ENCODE results near the gene AGAP2.

The AGAP2 gene

DNA sequence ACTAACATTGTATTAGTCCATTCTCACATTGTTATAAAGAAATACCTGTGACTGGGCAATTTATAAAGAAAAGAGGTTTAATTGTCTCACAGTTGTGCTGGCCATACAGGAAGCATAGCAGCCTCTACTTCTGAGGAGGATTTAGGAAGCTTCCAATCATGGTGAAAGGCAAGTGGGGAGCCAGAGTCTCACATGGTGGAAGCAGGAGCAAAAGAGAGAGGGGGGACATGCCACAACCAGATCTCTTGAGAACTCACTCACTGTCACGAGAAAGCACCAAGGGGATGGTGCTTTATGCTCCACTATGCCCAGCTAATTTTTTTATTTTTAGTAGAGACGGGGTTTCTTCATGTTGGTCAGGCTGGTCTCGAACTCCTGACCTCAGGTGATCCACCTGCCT, 31.3 kb downstream of the AGAP2 start:
- no peak overlapping the region for H3K27ac ChIP-seq (ENCODE audit: low read depth, low read length, severe bottlenecking)
- 95 to 97% methylated on average over 3 of the region's 3 CpGs for WGBS, 2 experiments (ENCODE audit: insufficient coverage in 2 of 2)
- H3K36me3 ChIP-seq (ENCODE audit: control insufficient read depth, insufficient read depth, low read length) = peaks cover 31% of the 10 kb centered on the region
- peaks cover 11% of the 10 kb centered on the region for H3K9me3 ChIP-seq (ENCODE audit: control insufficient read depth, low read length)
- H3K4me1 ChIP-seq (ENCODE audit: control insufficient read depth, insufficient read depth, low read length, poor library complexity, severe bottlenecking) = no peaks in the 10 kb centered on the region
- no peak overlapping the region for H3K4me3 ChIP-seq (ENCODE audit: extremely low read depth, insufficient read depth, low read length, poor library complexity, severe bottlenecking)

DNA sequence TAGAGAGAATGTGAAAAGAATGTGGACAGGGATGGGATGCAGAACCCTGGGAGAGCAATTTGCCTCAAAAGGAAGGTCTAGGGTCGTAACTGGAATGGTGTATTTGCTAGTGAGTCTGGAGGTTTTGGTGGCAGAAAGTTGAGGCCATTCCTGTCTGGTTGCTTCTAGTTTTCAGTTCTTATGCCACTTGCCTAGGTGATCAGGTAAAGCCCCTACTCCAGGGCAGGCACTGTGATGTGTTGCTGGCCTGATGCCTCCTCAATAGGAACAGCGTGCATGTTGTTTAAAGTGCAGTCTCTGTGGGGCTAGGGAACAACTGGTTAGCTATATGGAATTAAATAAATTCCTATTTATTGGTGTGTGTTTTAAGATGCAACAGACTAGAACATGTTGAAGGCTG, 38.2 kb downstream of the AGAP2 start:
- Histone ChIP-seq H3K4me3 (ENCODE audit: extremely low read depth, insufficient read depth, low read length, poor library complexity, severe bottlenecking) (no peak overlapping the region), H3K9me3 (ENCODE audit: control insufficient read depth, low read length) (peaks cover 11% of the 10 kb centered on the region), H3K27ac (ENCODE audit: low read depth, low read length, severe bottlenecking) (no peak overlapping the region), H3K4me1 (ENCODE audit: control insufficient read depth, insufficient read depth, low read length, poor library complexity, severe bottlenecking) (no peaks in the 10 kb centered on the region), H3K36me3 (ENCODE audit: control insufficient read depth, insufficient read depth, low read length) (peaks cover 38% of the 10 kb centered on the region)
- 90 to 100% methylated on average over 1 to 2 of the region's 2 CpGs for WGBS, 2 experiments (ENCODE audit: insufficient coverage in 2 of 2)

DNA sequence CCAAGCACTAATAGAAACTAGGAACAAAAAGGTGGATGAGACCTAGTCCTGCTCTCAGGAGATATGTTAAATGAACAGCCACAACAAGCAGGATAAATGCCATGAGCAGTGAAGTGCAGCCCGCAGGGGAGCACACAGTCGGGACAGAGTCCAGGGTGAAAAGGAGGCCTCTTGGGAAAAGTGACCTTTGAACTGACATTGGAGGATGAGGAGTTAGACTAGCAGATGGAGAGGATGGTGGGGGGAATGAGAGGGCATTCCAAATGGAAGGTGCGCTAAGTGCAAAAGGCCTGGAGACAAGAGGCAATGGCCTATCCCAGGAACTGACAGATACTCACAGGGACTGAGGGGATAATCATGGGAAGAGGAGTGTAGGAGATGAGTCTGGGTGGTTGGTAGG, 40.1 kb downstream of the AGAP2 start:
- H3K4me1 ChIP-seq (ENCODE audit: control insufficient read depth, insufficient read depth, low read length, poor library complexity, severe bottlenecking) = no peaks in the 10 kb centered on the region
- H3K27ac ChIP-seq (ENCODE audit: low read depth, low read length, severe bottlenecking) = no peak overlapping the region
- H3K36me3 ChIP-seq (ENCODE audit: control insufficient read depth, insufficient read depth, low read length) = peaks cover 28% of the 10 kb centered on the region
- peaks cover 2% of the 10 kb centered on the region for H3K9me3 ChIP-seq (ENCODE audit: control insufficient read depth, low read length)
- no peak overlapping the region for H3K4me3 ChIP-seq (ENCODE audit: extremely low read depth, insufficient read depth, low read length, poor library complexity, severe bottlenecking)
- WGBS, 2 experiments (ENCODE audit: insufficient coverage in 2 of 2) = 96 to 98% methylated on average over 3 of the region's 3 CpGs

- Histone ChIP-seq H3K36me3 (ENCODE audit: control insufficient read depth, insufficient read depth, low read length) (peaks cover 22% of the 10 kb centered on the region), H3K4me3 (ENCODE audit: extremely low read depth, insufficient read depth, low read length, poor library complexity, severe bottlenecking) (no peak overlapping the region)
- WGBS, 2 experiments (ENCODE audit: insufficient coverage in 2 of 2) = 88 to 100% methylated on average over 1 of the region's 1 CpG
Observed at GRCh38 chr12:57697076-57697475, 41.5 kb downstream of the AGAP2 start.

DNA sequence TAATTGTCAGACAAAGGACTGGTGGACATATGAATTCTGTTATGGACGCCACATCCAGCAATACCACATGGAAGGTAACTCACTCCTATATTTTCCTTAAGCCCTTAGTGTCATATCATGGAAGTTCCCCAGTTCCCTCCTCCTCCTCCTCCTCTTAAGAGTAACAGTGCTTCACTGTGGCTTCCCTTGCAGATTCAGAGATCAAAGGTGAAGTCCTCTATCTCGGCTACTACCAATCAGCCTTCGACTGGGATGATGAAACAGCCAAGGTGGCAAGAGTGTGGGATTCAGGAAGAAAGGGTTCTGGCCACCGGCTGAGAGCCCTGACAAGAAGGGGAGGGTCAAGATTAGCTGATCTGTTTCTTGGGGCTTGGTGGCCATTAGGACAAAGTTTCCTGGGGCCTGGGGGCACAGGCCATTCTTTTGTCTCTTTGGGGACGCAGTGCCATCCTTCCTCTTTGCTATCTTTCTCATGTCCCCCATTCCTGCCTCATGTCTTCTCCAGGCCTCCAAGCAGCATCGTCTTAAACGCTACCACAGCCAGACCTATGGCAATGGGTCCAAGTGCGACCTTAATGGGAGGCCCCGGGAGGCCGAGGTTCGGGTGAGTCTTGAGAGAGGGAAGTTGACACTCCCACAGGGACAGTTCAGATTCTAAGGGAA, 42.6 kb downstream of the AGAP2 start:
- WGBS, 2 experiments (ENCODE audit: insufficient coverage in 2 of 2) = 97 to 99% methylated on average over 9 to 10 of the region's 11 CpGs

More at GRCh38 chr12:57697076-57697475, 41.5 kb downstream of the AGAP2 start:
- H3K27ac ChIP-seq (ENCODE audit: low read depth, low read length, severe bottlenecking) = no peak overlapping the region
- H3K9me3 ChIP-seq (ENCODE audit: control insufficient read depth, low read length) = no peaks in the 10 kb centered on the region
- no peaks in the 10 kb centered on the region for H3K4me1 ChIP-seq (ENCODE audit: control insufficient read depth, insufficient read depth, low read length, poor library complexity, severe bottlenecking)

DNA sequence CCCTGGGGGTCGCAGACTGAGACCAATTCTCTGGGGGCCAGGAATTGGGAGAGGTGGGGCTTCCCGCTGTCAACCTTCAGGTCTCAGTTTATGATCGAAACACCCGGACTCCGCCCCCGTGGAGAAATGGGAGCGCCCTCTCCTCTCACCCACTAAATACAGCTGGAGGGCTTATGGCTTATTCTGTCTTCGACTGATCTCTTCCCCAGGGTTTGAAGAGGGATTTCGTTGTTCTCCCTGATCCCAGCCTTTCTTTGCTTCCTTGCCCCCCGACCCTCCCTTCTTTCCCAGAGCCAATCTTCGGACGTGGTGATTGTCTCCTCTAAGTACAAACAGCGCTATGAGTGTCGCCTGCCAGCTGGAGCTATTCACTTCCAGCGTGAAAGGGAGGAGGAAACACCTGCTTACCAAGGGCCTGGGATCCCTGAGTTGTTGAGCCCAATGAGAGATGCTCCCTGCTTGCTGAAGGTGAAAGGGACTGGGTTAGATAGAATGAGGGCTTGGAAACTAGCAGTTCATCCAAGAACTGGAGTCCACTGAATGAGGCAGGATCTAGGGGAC, 44.0 kb downstream of the AGAP2 start:
- WGBS, 2 experiments (ENCODE audit: insufficient coverage in 2 of 2) = 6 to 7% methylated on average over 3 to 11 of the region's 15 CpGs
- Histone ChIP-seq H3K9me3 (ENCODE audit: control insufficient read depth, low read length) (peaks cover 5% of the 10 kb centered on the region), H3K4me3 (ENCODE audit: extremely low read depth, insufficient read depth, low read length, poor library complexity, severe bottlenecking) (peak overlapping the region; percentile 85), H3K36me3 (ENCODE audit: control insufficient read depth, insufficient read depth, low read length) (peaks cover 22% of the 10 kb centered on the region), H3K27ac (ENCODE audit: low read depth, low read length, severe bottlenecking) (peak overlapping the region; percentile 79), H3K4me1 (ENCODE audit: control insufficient read depth, insufficient read depth, low read length, poor library complexity, severe bottlenecking) (no peaks in the 10 kb centered on the region)

More for the DNA sequence above, 42.6 kb downstream of the AGAP2 start:
- Histone ChIP-seq H3K4me1 (ENCODE audit: control insufficient read depth, insufficient read depth, low read length, poor library complexity, severe bottlenecking) (no peaks in the 10 kb centered on the region), H3K9me3 (ENCODE audit: control insufficient read depth, low read length) (peaks cover 5% of the 10 kb centered on the region), H3K27ac (ENCODE audit: low read depth, low read length, severe bottlenecking) (no peak overlapping the region), H3K36me3 (ENCODE audit: control insufficient read depth, insufficient read depth, low read length) (peaks cover 22% of the 10 kb centered on the region), H3K4me3 (ENCODE audit: extremely low read depth, insufficient read depth, low read length, poor library complexity, severe bottlenecking) (no peak overlapping the region)

DNA sequence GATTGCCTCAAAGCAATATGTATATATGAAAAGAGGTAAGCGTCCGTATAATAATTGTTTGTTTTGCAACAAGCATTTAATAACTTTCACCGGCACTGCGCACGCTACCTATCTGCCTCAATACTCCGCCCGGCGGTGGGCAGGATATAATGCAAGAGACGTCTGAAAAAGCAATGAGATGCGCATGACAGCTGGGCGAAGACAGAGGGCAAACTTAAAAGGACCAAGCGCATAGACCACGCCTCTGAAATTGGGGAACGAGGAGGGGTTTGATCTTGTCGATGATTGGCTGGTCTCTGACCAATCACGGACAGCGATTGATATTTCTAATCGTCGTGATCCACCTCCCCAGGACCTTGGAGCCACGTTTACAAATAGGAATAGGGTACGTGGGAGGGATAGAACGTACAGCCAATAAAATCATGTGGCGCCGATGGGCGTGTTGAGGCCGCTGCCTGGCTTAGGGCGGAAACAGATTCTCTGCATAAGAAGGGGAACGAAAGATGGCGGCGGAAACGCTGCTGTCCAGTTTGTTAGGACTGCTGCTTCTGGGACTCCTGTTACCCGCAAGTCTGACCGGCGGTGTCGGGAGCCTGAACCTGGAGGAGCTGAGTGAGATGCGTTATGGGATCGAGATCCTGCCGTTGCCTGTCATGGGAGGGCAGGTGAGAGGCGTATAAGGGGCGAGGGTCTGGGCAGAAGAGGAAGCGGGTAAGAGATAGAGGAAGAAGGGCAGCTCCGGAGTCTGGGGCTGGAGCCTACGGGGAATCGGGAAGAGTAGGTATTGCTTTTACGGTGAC, 44.7 kb downstream of the AGAP2 start, which contains the start of gene OS9:
Gene OS9 (plus strand): TSS at position 474 of the 800 bp plus-strand sequence. CDS start 30 bp downstream, at position 504.
- Histone ChIP-seq H3K36me3 (ENCODE audit: control insufficient read depth, insufficient read depth, low read length) (peaks cover 22% of the 10 kb centered on the region), H3K9me3 (ENCODE audit: control insufficient read depth, low read length) (peaks cover 5% of the 10 kb centered on the region), H3K27ac (ENCODE audit: low read depth, low read length, severe bottlenecking) (peak within 1 kb of the TSS; percentile 79), H3K4me1 (ENCODE audit: control insufficient read depth, insufficient read depth, low read length, poor library complexity, severe bottlenecking) (no peaks in the 10 kb centered on the region), H3K4me3 (ENCODE audit: extremely low read depth, insufficient read depth, low read length, poor library complexity, severe bottlenecking) (peak within 1 kb of the TSS; percentile 85)
- WGBS, 2 experiments (ENCODE audit: insufficient coverage in 2 of 2) = 0% methylated on average over 32 to 34 of the region's 45 CpGs

DNA sequence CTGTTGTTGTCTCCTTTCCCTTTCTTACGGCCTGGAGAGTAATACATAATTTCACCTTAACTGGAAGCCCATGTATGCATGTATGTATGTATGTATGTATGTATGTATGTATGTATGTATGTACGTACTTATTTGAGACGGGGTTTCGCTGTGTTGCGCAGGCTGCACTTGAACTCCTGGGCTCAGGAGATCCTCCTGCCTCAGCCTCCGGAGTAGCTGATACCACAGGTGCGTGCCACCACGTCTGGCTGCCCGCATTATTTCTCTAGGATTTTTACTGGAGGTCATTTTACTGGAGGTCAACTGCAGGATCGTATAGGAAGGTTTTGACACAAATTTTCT, 45.3 kb downstream of the AGAP2 start:
- Histone ChIP-seq H3K9me3 (ENCODE audit: control insufficient read depth, low read length) (peaks cover 5% of the 10 kb centered on the region), H3K4me3 (ENCODE audit: extremely low read depth, insufficient read depth, low read length, poor library complexity, severe bottlenecking) (peak overlapping the region; percentile 85), H3K4me1 (ENCODE audit: control insufficient read depth, insufficient read depth, low read length, poor library complexity, severe bottlenecking) (no peaks in the 10 kb centered on the region), H3K27ac (ENCODE audit: low read depth, low read length, severe bottlenecking) (no peak overlapping the region), H3K36me3 (ENCODE audit: control insufficient read depth, insufficient read depth, low read length) (peaks cover 18% of the 10 kb centered on the region)
- WGBS, 2 experiments (ENCODE audit: insufficient coverage in 2 of 2) = 61 to 69% methylated on average over 5 to 8 of the region's 10 CpGs

DNA sequence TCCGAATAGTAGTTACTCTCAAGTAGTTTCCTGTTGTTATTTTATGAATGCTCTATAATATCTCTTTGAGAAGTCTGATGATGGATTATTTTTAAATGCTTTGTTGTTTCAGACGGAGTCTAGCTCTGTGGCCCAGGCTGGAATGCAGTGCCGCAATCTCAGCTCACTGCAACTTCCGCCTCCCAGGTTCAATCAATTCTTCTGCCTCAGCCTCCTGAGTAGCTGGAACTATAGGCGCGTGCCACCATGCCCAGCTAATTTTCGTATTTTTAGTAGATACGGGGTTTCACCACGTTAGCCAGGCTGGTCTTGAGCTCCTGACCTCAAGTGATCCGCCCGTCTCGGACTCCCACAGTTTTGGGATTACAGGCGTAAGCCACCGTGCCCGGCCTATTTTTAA, 46.0 kb downstream of the AGAP2 start:
- WGBS, 2 experiments (ENCODE audit: insufficient coverage in 2 of 2) = 92% methylated on average over 11 of the region's 15 CpGs
- peaks cover 14% of the 10 kb centered on the region for H3K36me3 ChIP-seq (ENCODE audit: control insufficient read depth, insufficient read depth, low read length)
- H3K9me3 ChIP-seq (ENCODE audit: control insufficient read depth, low read length) = peaks cover 5% of the 10 kb centered on the region
- no peak overlapping the region for H3K27ac ChIP-seq (ENCODE audit: low read depth, low read length, severe bottlenecking)
- no peak overlapping the region for H3K4me3 ChIP-seq (ENCODE audit: extremely low read depth, insufficient read depth, low read length, poor library complexity, severe bottlenecking)
- H3K4me1 ChIP-seq (ENCODE audit: control insufficient read depth, insufficient read depth, low read length, poor library complexity, severe bottlenecking) = no peaks in the 10 kb centered on the region

- Histone ChIP-seq H3K36me3 (ENCODE audit: control insufficient read depth, insufficient read depth, low read length) (no peaks in the 10 kb centered on the region), H3K4me1 (ENCODE audit: control insufficient read depth, insufficient read depth, low read length, poor library complexity, severe bottlenecking) (no peaks in the 10 kb centered on the region), H3K9me3 (ENCODE audit: control insufficient read depth, low read length) (peaks cover 5% of the 10 kb centered on the region), H3K27ac (ENCODE audit: low read depth, low read length, severe bottlenecking) (no peak overlapping the region), H3K4me3 (ENCODE audit: extremely low read depth, insufficient read depth, low read length, poor library complexity, severe bottlenecking) (no peak overlapping the region)
- WGBS, 2 experiments (ENCODE audit: insufficient coverage in 2 of 2) = no CpG with 5 or more reads among the region's 2 CpGs
Observed at GRCh38 chr12:57688931-57689330, 49.6 kb downstream of the AGAP2 start.
